Upper lobe of left lung (tissue), 6 donors: ENCODE measurements around the gene NYAP2. TPM values are rescaled to one million over a fixed set of nuclear protein-coding genes. Genes with fewer than 3 reads are reported as not detected.
A peak's percentile ranks its signal among the peaks of the same experiment; 100 is the strongest.

ENCODE experiments used
- ATAC-seq, 2 donors: fragments of 200-7000 bp; cut with Tn5 transposase; one replicate each; pipeline ENCODE4 v1.9.1; 2022; ENCODE audit warnings: mild to moderate bottlenecking in 2 of 2, moderate library complexity in 2 of 2; ENCODE audit not compliant: low FRiP score in 2 of 2
- DNase-seq, 2 donors: peaks; one replicate each; pipeline ENCODE4 v3.0.0-alpha.2; 2019 to 2020
- H3K27ac ChIP-seq, 4 donors: fragments of 200-600 bp; sonication (generic); one replicate each; pipeline ENCODE4 v1.5.1; 2016 to 2019
- H3K27me3 ChIP-seq, 4 donors: fragments of 200-600 bp; sonication (generic); one replicate each; pipeline ENCODE4 v1.5.1; 2017 to 2019
- H3K36me3 ChIP-seq, 4 donors: fragments of 200-600 bp; sonication (generic); one replicate each; pipeline ENCODE4 v1.5.1; 2016 to 2019
- H3K4me1 ChIP-seq, 4 donors: fragments of 200-600 bp; sonication (generic); one replicate each; pipeline ENCODE4 v1.5.1; 2018 to 2019
- H3K4me3 ChIP-seq, 4 donors: fragments of 200-600 bp; sonication (generic); one replicate each; pipeline ENCODE4 v1.5.1; 2017 to 2019; ENCODE audit warnings: mild to moderate bottlenecking in 2 of 4, moderate library complexity in 1 of 4
- H3K9me3 ChIP-seq, 4 donors: fragments of 200-600 bp; sonication (generic); one replicate each; pipeline ENCODE4 v1.5.1; 2018 to 2019
- CTCF ChIP-seq, 6 experiments: fragments of 450-650 bp in 4 of 6; fragments of 200-600 bp in 2 of 6; sonication (generic) in 2 of 6; IDR thresholded peaks; one replicate each; pipeline ENCODE4 v1.5.1; 2016 to 2019; ENCODE audit warnings: antibody characterized with exemption in 6 of 6
- EP300 ChIP-seq, 4 donors: sonication (generic); formaldehyde crosslinking; IDR thresholded peaks; one replicate each; pipeline ENCODE4 v1.5.1; 2017; ENCODE audit warnings: antibody characterized with exemption in 4 of 4, control low read depth in 2 of 4
- POLR2A ChIP-seq, 4 donors: fragments of 450-650 bp; IDR thresholded peaks; one replicate each; pipeline ENCODE4 v1.5.1; 2016 to 2017; ENCODE audit warnings: antibody characterized with exemption in 4 of 4, mild to moderate bottlenecking in 2 of 4
- POLR2AphosphoS5 ChIP-seq, 2 donors: sonication (generic); formaldehyde crosslinking; IDR thresholded peaks; one replicate each; pipeline ENCODE4 v1.5.1; 2017; ENCODE audit warnings: antibody characterized with exemption in 2 of 2
- WGBS, 2 donors: methylation state at CpG; one replicate each; pipeline ENCODE4 v1.1.5; 2017 to 2018; 5-methylcytosine and 5-hydroxymethylcytosine counted together
- total RNA-seq, 6 donors: library from RNA; depleted of rRNA in 4 of 6; stranded (reverse); fragments of >200 nt in 4 of 6; gene quantifications; one replicate each; pipeline versions ENCODE4 v1.1.0 to v1.2.1, GENCODE V29; 2016 to 2021
- donor health status: DM: no; HTN: no; CAD: no; lungs with moderate emphysema.
- donor health status: DM: no; HTN: yes; CAD: no; lungs with severe emphysema.

The NYAP2 gene
- total RNA-seq, 6 donors from 2014 or later, result 0.15 to 3.1 (median 1.7) TPM

GRCh38 chr2:225471039-225471438, 71.5 kb downstream of the NYAP2 start:
- TF ChIP-seq EP300 (IDR thresholded peaks at IDR 0.05) (no peak), POLR2A (IDR thresholded peaks at IDR 0.05) (no peak), POLR2AphosphoS5 (IDR thresholded peaks at IDR 0.05) (no peak), CTCF (IDR thresholded peaks at IDR 0.05) (no peak)
- H3K36me3 ChIP-seq, result no peaks in the 10 kb centered on the region

GRCh38 chr2:225471482-225471881, 72.0 kb downstream of the NYAP2 start:
- TF ChIP-seq POLR2A (IDR thresholded peaks at IDR 0.05) (no peak), EP300 (IDR thresholded peaks at IDR 0.05) (no peak), CTCF (IDR thresholded peaks at IDR 0.05) (no peak), POLR2AphosphoS5 (IDR thresholded peaks at IDR 0.05) (no peak)
- H3K27ac ChIP-seq, result no peak overlapping the region

More at GRCh38 chr2:225471039-225471438, 71.5 kb downstream of the NYAP2 start:
- Histone ChIP-seq H3K27me3 (no peaks in the 10 kb centered on the region), H3K27ac (no peak overlapping the region), H3K4me3 (no peak overlapping the region), H3K4me1 (peaks cover 0 to 6% (median 0%) of the 10 kb centered on the region in 4 donors), H3K9me3 (no peaks in the 10 kb centered on the region)
- WGBS, 2 donors, result 68 to 69% methylated on average over 3 of the region's 3 CpGs
- DNase-seq (no peak), ATAC-seq (no peak)

GRCh38 chr2:225472161-225472560, 72.7 kb downstream of the NYAP2 start:
- Histone ChIP-seq H3K27ac (no peak overlapping the region), H3K36me3 (no peaks in the 10 kb centered on the region), H3K27me3 (no peaks in the 10 kb centered on the region), H3K9me3 (no peaks in the 10 kb centered on the region), H3K4me3 (no peak overlapping the region), H3K4me1 (peaks cover 0 to 6% (median 0%) of the 10 kb centered on the region in 4 donors)
- DNase-seq (no peak), ATAC-seq (no peak)
- WGBS, 2 donors, result 61 to 66% methylated on average over 2 of the region's 2 CpGs
- TF ChIP-seq POLR2AphosphoS5 (IDR thresholded peaks at IDR 0.05) (no peak), POLR2A (IDR thresholded peaks at IDR 0.05) (no peak), CTCF (IDR thresholded peaks at IDR 0.05) (no peak), EP300 (IDR thresholded peaks at IDR 0.05) (no peak)

More at GRCh38 chr2:225471482-225471881, 72.0 kb downstream of the NYAP2 start:
- 67 to 73% methylated on average over 2 of the region's 2 CpGs for WGBS, 2 donors
- Histone ChIP-seq H3K36me3 (no peaks in the 10 kb centered on the region), H3K4me3 (no peak overlapping the region), H3K9me3 (no peaks in the 10 kb centered on the region), H3K4me1 (peaks cover 0 to 6% (median 0%) of the 10 kb centered on the region in 4 donors), H3K27me3 (no peaks in the 10 kb centered on the region)
- DNase-seq (no peak), ATAC-seq (peak; percentile 10 to 43)

- Histone ChIP-seq H3K4me3 (no peak overlapping the region), H3K27ac (no peak overlapping the region), H3K27me3 (no peaks in the 10 kb centered on the region), H3K4me1 (no peaks in the 10 kb centered on the region), H3K9me3 (no peaks in the 10 kb centered on the region), H3K36me3 (no peaks in the 10 kb centered on the region)
- ATAC-seq (no peak), DNase-seq (no peak)
- no peak for TF ChIP-seq POLR2A (IDR thresholded peaks at IDR 0.05)
- no peak for TF ChIP-seq CTCF (IDR thresholded peaks at IDR 0.05)
- TF ChIP-seq POLR2AphosphoS5 (IDR thresholded peaks at IDR 0.05), result no peak
- no peak for TF ChIP-seq EP300 (IDR thresholded peaks at IDR 0.05)
- WGBS, 2 donors, result 60% methylated on average over 2 of the region's 2 CpGs
These were observed 79.9 kb downstream of the NYAP2 start for GRCh38 chr2:225479386-225479785.

- no peak for TF ChIP-seq CTCF (IDR thresholded peaks at IDR 0.05)
- 88 to 93% methylated on average over 3 of the region's 3 CpGs for WGBS, 2 donors
- DNase-seq, result no peak
These were observed 85.2 kb downstream of the NYAP2 start for GRCh38 chr2:225484751-225485150.

More at GRCh38 chr2:225484751-225485150, 85.2 kb downstream of the NYAP2 start:
- H3K36me3 ChIP-seq, result no peaks in the 10 kb centered on the region
- H3K27me3 ChIP-seq, result no peaks in the 10 kb centered on the region
- H3K9me3 ChIP-seq, result no peaks in the 10 kb centered on the region
- no peaks in the 10 kb centered on the region for H3K4me1 ChIP-seq
- ATAC-seq, result no peak
- no peak overlapping the region for H3K4me3 ChIP-seq
- H3K27ac ChIP-seq, result no peak overlapping the region
